ENCODE data around the gene ARHGAP1.
"Not testable (repeated sequence)": the region's sequence is repeated elsewhere in the genome, so short reads cannot be mapped to it uniquely, and the experiment has no call there.

The ARHGAP1 gene

DNA sequence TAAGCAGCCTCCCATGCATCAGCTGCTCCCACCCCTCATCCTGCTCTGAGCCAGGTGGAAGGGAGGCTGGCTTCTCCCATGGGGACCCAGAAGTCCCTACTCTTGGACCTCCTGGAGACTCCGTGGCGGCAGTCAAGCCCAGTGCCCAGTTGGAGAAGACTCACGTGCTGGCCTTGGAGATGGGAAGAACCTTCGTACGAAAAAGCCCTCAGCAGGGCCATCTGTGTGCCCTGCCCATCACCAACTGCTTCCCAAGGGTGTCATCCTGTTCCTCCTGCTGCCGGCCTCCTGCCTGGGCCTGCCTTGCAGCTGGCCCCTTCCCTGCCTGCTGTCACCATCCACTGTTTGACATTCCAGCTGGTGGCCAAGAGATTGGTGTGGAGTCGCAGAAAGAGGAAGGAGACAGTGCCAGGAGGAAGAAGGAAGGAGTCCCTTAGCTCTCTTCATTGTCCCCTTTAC lies 28.0 kb downstream of the ARHGAP1 start:
- TF ChIP-seq, protein P1, sequence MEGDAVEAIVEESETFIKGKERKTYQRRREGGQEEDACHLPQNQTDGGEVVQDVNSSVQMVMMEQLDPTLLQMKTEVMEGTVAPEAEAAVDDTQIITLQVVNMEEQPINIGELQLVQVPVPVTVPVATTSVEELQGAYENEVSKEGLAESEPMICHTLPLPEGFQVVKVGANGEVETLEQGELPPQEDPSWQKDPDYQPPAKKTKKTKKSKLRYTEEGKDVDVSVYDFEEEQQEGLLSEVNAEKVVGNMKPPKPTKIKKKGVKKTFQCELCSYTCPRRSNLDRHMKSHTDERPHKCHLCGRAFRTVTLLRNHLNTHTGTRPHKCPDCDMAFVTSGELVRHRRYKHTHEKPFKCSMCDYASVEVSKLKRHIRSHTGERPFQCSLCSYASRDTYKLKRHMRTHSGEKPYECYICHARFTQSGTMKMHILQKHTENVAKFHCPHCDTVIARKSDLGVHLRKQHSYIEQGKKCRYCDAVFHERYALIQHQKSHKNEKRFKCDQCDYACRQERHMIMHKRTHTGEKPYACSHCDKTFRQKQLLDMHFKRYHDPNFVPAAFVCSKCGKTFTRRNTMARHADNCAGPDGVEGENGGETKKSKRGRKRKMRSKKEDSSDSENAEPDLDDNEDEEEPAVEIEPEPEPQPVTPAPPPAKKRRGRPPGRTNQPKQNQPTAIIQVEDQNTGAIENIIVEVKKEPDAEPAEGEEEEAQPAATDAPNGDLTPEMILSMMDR (IDR thresholded peaks at IDR 0.05; ENCODE audit: low read depth, low read length): no peak
- DNase-seq (ENCODE audit: extremely low read depth, low read depth): no peak

DNA sequence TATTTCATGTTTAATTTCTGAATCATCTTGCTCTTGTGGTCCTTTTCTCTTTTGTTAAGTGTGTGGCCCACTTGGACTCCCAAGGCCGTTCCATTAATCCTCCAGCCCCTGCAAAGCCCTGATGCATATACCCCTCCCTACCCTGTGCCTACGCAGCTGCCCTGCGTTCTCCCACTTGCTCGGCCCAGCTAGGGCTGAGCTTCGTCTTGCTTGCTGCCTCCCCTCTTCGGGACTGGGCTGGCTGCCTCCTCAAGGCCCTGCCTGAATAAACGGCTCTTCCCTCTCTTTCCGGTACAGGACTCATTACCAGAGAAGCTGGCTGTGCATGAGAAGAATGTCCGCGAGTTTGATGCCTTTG lies 28.5 kb downstream of the ARHGAP1 start:
- TF ChIP-seq, protein P1 (IDR thresholded peaks at IDR 0.05; ENCODE audit: low read depth, low read length): no peak
- no peak for DNase-seq (ENCODE audit: extremely low read depth, low read depth)

DNA sequence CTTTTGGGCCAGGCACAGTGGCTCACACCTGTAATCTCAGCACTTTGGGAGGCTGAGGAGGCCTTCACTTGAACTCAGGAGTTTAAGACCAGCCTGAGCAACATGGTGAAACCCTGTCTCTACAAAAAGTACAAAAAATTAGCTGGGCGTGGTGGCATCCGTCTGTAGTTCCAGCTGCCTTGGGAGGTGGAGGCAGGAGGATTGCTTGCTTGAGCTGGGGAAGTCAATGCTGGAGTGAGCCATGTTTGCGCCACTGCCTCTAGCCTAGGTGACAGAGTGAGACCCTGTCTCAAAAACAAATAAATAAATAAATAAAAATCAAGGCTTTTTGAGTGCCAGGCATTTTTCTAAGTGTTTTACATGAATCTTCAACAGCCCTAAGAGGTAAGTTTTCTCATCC lies 29.9 kb downstream of the ARHGAP1 start:
- DNase-seq (ENCODE audit: extremely low read depth, low read depth): not testable (repeated sequence)

DNA sequence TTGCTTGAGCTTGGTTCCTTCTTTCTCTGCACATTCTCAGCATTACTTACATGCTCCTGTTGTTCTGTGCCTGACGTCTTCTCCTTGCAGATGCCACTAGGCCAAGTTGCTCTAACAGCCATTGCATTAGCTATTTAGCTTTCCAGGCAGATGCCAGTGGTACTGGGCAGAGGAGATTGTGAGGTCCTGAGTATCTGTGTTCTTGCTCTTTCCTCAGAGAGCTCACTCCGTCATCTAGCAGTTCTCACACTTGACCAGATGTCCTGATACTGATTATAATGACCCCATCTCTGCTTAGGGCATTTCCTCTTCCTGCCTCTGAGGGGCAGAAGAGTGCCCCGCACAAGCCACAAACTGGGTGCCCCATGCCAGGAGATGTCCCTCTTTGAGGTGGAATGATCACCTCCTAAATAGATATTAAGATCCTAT lies 30.7 kb downstream of the ARHGAP1 start:
- no peak for DNase-seq (ENCODE audit: extremely low read depth, low read depth)
- TF ChIP-seq, protein P1 (IDR thresholded peaks at IDR 0.05; ENCODE audit: low read depth, low read length): no peak; the same call in 1 of the 2 replicates

DNA sequence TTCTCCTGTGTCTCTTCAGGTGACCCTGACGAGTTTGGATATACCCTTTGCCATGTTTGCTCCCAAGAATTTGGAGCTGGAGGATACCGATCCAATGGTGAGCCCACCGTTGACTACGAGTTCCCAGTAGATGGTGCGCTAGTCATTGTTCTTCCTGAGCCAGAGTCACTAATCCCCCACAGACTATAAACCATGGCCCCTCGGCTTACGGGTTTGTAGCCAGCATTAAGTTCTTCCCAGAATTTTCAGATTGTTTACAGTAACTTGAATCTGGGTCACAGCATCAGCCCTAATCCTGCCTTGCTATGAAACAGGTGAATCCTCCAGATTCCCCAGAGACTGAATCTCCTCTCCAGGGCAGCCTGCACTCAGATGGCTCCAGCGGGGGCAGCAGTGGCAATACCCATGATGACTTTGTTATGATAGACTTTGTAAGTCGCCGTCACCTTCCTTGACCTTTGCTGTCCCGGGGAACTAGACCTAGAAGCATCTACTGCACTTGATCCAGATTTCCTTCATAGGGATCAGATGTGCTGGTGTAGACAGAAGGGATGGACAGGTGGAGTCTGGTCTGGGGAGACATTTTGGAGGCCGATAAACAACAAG lies 31.8 kb downstream of the ARHGAP1 start:
- TF ChIP-seq, protein P1 (IDR thresholded peaks at IDR 0.05; ENCODE audit: low read depth, low read length): no peak
- DNase-seq (ENCODE audit: extremely low read depth, low read depth): no peak

DNA sequence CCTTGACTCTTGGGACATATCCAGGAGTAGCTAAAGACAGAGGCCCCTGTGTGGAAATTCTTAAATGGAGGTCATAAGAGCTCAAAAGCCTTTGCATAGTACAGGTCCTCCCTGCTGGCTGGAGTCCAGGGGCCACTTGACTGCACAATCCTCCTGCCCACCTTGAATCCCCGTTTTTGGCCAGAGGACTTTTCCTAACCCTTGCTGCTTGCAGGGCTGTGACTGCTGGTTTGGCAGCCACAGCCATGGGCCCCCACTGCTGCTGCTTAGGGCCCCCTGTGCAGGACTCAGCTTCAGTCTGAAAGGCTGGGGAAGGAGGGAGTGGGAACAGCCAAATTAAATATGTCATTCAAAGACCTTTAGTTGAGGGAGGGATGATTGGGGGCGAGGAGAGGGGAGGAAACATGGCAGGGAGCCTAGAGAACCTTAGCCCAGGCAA lies 33.4 kb downstream of the ARHGAP1 start:
- TF ChIP-seq, protein P1 (IDR thresholded peaks at IDR 0.05; ENCODE audit: low read depth, low read length): no peak

DNA sequence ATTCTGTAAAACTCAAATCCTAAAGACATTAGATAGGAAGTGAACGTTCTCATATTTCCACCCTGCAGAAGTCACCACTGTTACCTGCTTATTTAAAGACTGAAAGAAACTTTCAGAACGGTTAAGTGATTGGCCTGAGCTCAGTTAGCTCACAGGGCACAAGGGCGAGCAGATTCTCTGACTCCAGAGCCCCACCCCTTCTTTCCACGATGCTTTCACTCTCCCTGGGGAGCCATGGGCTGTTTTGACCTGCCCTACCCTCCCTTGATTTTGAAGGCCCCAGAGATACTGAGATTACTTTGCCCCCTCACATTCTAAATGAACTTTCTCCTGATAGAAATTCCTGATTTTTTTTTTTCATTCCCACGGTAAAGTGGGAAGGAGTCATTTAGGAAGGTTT lies 33.9 kb downstream of the ARHGAP1 start:
- TF ChIP-seq, protein P1 (IDR thresholded peaks at IDR 0.05; ENCODE audit: low read depth, low read length): no peak
- DNase-seq (ENCODE audit: extremely low read depth, low read depth): no peak

More for the DNA sequence above, 33.4 kb downstream of the ARHGAP1 start:
- no peak for DNase-seq (ENCODE audit: extremely low read depth, low read depth)

DNA sequence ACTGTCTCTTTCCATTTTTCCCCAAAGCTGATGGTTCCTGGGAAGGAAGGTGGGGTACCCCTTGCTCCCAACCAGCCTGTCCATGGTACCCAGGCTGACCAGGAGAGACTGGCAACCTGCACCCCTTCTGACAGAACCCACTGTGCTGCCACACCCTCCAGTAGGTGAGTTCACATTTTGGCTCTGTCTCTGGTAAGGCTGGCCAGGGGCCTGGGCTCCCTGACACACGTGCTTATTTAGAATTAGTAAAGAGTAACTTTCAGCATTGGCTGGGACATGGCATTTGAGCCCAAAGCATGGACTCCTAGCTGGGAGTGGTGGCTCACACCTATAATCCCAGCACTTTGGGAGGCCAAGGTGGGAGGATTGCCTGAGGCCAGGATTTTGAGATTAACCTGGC lies 35.1 kb downstream of the ARHGAP1 start:
- TF ChIP-seq, protein P1 (IDR thresholded peaks at IDR 0.05; ENCODE audit: low read depth, low read length): no peak
- DNase-seq (ENCODE audit: extremely low read depth, low read depth): no peak

Measured in AG09319 (cell line).